GM18868 (cell line): ENCODE data around the gene SULT1A4.
"Not testable (repeated sequence)": the region's sequence is repeated elsewhere in the genome, so short reads cannot be mapped to it uniquely, and the experiment has no call there.

Experiments used
- ATAC-seq: cut with Tn5 transposase; IDR thresholded peaks from one replicate; pipeline ENCODE4 v1.9.1; 2021; ENCODE audit warnings: mild to moderate bottlenecking, moderate library complexity; ENCODE audit not compliant: unreplicated experiment

Gene SULT1A4

GRCh38 chr16:29459706-29460646 is at the start of gene SULT1A4:
Gene SULT1A4, plus strand, starts transcription at chr16:29459913. Its CDS starts 1,473 bp downstream, at chr16:29461386.
- ATAC-seq, result not testable (repeated sequence)

- not testable (repeated sequence) for ATAC-seq
Measured at GRCh38 chr16:29423587-29423986, 36.1 kb upstream of the SULT1A4 start.

- ATAC-seq, result not testable (repeated sequence)
Measured at GRCh38 chr16:29425390-29425789, 34.3 kb upstream of the SULT1A4 start.

- ATAC-seq, result not testable (repeated sequence)
Measured at GRCh38 chr16:29453754-29454153, 6.0 kb upstream of the SULT1A4 start.

- peak; percentile 90 for ATAC-seq
Measured at GRCh38 chr16:29454269-29454668, 5.4 kb upstream of the SULT1A4 start, which contains the start of the genes BOLA2 and SLX1B. Gene BOLA2, minus strand, starts transcription at chr16:29454351. Its CDS starts 98 bp downstream, at chr16:29454253. Gene SLX1B, plus strand, starts transcription at chr16:29454533.

GRCh38 chr16:29454828-29455227 is 4.9 kb upstream of the SULT1A4 start:
- ATAC-seq, result peak; percentile 62

- not testable (repeated sequence) for ATAC-seq
Measured at GRCh38 chr16:29457660-29458059, 2.1 kb upstream of the SULT1A4 start.

GRCh38 chr16:29460647-29461030 is 926 bp downstream of the SULT1A4 start:
- not testable (repeated sequence) for ATAC-seq

GRCh38 chr16:29465985-29466824 is 6.5 kb downstream of the SULT1A4 start:
- ATAC-seq, result not testable (repeated sequence)

GRCh38 chr16:29466904-29467303 is 7.2 kb downstream of the SULT1A4 start:
- ATAC-seq, result not testable (repeated sequence)

GRCh38 chr16:29467654-29468366 is 8.1 kb downstream of the SULT1A4 start:
- ATAC-seq, result not testable (repeated sequence)

GRCh38 chr16:29469660-29470059 is 9.9 kb downstream of the SULT1A4 start:
- not testable (repeated sequence) for ATAC-seq

GRCh38 chr16:29472065-29472464 is 12.4 kb downstream of the SULT1A4 start:
- not testable (repeated sequence) for ATAC-seq

GRCh38 chr16:29482276-29482675 is 22.6 kb downstream of the SULT1A4 start:
- not testable (repeated sequence) for ATAC-seq

GRCh38 chr16:29506308-29506707 is 46.6 kb downstream of the SULT1A4 start, which contains the start of gene NPIPB12:
Gene NPIPB12, minus strand, starts transcription at chr16:29506408.
- ATAC-seq, result not testable (repeated sequence)
